Bronchus fibroblast of lung (primary cell): ENCODE measurements around the gene OR4D11. TPM values are rescaled to one million over a fixed set of nuclear protein-coding genes. Genes with fewer than 3 reads are reported as not detected.

Source experiments
- total RNA-seq: library from RNA; depleted of rRNA; stranded (reverse); fragments of >200 nt; gene quantifications from 2 replicates; pipeline ENCODE4 v1.2.3, GENCODE V29; 2015

OR4D11 gene
- not detected in 2 replicates for total RNA-seq

GRCh38 chr11:59503276-59503675, at the start of gene OR4D11:
TSS of gene OR4D11 (plus strand) at chr11:59503576. CDS start at chr11:59503576, 0 bp downstream.

GRCh38 chr11:59456661-59457060, 46.7 kb upstream of the OR4D11 start, which contains the start of gene OR4D6:
TSS of gene OR4D6 (plus strand) at chr11:59456961. CDS start at chr11:59456961, 0 bp downstream.

GRCh38 chr11:59473015-59473414, 30.4 kb upstream of the OR4D11 start, which contains the start of gene OR4D10:
TSS of gene OR4D10 (plus strand) at chr11:59473315. CDS start at chr11:59477430, 4,115 bp downstream.

GRCh38 chr11:59510941-59511589, 7.7 kb downstream of the OR4D11 start, which contains the start of gene OR4D9:
TSS of gene OR4D9 (plus strand) at chr11:59511539. CDS start at chr11:59514913, 3,374 bp downstream.

Other genes starting within 250 kb of the OR4D11 start
- gene OR5AN1, start 144.7 kb upstream of the OR4D11 start, total RNA-seq = not detected in 2 replicates
- gene OR5A2, start 77.2 kb upstream of the OR4D11 start, total RNA-seq = not detected in 2 replicates
- not detected in 2 replicates for gene OR5A1, start 67.1 kb upstream of the OR4D11 start, total RNA-seq
- gene OR4D6, start 46.6 kb upstream of the OR4D11 start, total RNA-seq = not detected in 2 replicates
- gene OR4D10, start 30.3 kb upstream of the OR4D11 start, total RNA-seq = not detected in 2 replicates
- gene OR4D9, start 8.0 kb downstream of the OR4D11 start, total RNA-seq = not detected in 2 replicates
- 12.9 and 14.5 TPM in 2 replicates for gene OSBP, start 112.2 kb downstream of the OR4D11 start, total RNA-seq
- gene PATL1, start 165.5 kb downstream of the OR4D11 start, total RNA-seq = 6.4 and 8.9 TPM in 2 replicates
- not detected in 2 replicates for gene OR10V1, start 210.3 kb downstream of the OR4D11 start, total RNA-seq